Activated naive CD8-positive, alpha-beta T cell treated with anti-CD3 and anti-CD28 coated beads for 36 hours (primary cell): Measurements from ENCODE around the gene POR. TPM values are rescaled to one million over a fixed set of nuclear protein-coding genes. Genes with fewer than 3 reads are reported as not detected.
"Not testable (repeated sequence)": the region's sequence is repeated elsewhere in the genome, so short reads cannot be mapped to it uniquely, and the experiment has no call there.

ENCODE experiments used
- DNase-seq: peaks from one replicate; pipeline ENCODE4 v3.0.0; 2021
- H3K27ac Mint-ChIP-seq: one replicate; pipeline ENCODE4 v1.8.0; 2022; ENCODE audit warnings: mild to moderate bottlenecking, moderate library complexity, mixed read lengths
- H3K27me3 Mint-ChIP-seq: one replicate; pipeline ENCODE4 v1.8.0; 2022; ENCODE audit warnings: mild to moderate bottlenecking, mixed read lengths
- H3K36me3 Mint-ChIP-seq: one replicate; pipeline ENCODE4 v1.8.0; 2021; ENCODE audit warnings: mild to moderate bottlenecking, mixed read lengths
- H3K4me1 Mint-ChIP-seq: one replicate; pipeline ENCODE4 v1.8.0; 2021; ENCODE audit warnings: mixed read lengths
- H3K4me3 Mint-ChIP-seq: one replicate; pipeline ENCODE4 v1.8.0; 2022; ENCODE audit warnings: mild to moderate bottlenecking, moderate library complexity, mixed read lengths
- H3K9me3 Mint-ChIP-seq: one replicate; pipeline ENCODE4 v1.8.0; 2022; ENCODE audit warnings: mixed read lengths
- total RNA-seq, 2 experiments: library from RNA; stranded (reverse); gene quantifications; one replicate each; pipeline ENCODE4 v1.2.3, GENCODE V29; 2021

Gene POR
- total RNA-seq, 2 experiments from 2014 or later: 35.4 to 41.3 TPM

- H3K9me3 Mint-ChIP-seq: peaks cover 5% of the 10 kb centered on the region
- peak; percentile 93 for DNase-seq
- peak within 1 kb of the TSS; percentile 90 for H3K4me3 Mint-ChIP-seq
- H3K4me1 Mint-ChIP-seq: peaks cover 24% of the 10 kb centered on the region
- H3K27me3 Mint-ChIP-seq: no peaks in the 10 kb centered on the region
- peaks cover 18% of the 10 kb centered on the region for H3K36me3 Mint-ChIP-seq
- peak within 1 kb of the TSS; percentile 88 for H3K27ac Mint-ChIP-seq
These were observed 36.0 kb upstream of the POR start, which contains the start of gene RHBDD2 for GRCh38 chr7:75878769-75879611. Gene RHBDD2 (plus strand): TSS chr7:75879034. CDS start chr7:75879083, 49 bp downstream.

DNA sequence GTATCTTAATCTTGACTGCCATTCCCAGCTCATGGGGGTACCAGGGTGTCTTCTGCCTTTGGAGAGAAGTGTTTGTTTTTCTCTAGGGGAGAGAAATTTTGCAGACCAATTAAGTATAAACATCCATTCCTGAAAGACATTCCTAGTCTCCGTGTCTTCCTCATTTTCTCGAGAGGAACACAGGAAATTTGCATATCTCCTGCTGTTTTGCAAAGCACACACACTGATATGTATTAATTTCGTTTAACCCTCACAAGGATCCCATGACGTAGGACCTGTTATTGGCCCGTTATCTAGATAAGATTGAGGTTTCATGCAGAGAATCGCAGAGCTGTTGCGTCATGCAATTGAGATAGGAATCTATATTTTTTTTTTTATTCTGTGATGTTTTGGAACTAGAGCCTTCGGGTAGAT lies 35.2 kb upstream of the POR start:
- Mint-ChIP-seq H3K9me3 (peaks cover 5% of the 10 kb centered on the region), H3K27ac (peak overlapping the region; percentile 88), H3K4me1 (peaks cover 24% of the 10 kb centered on the region), H3K4me3 (peak overlapping the region; percentile 90), H3K27me3 (no peaks in the 10 kb centered on the region), H3K36me3 (peaks cover 18% of the 10 kb centered on the region)
- DNase-seq: no peak

- Mint-ChIP-seq H3K36me3 (peaks cover 18% of the 10 kb centered on the region), H3K4me1 (peaks cover 24% of the 10 kb centered on the region), H3K9me3 (peaks cover 5% of the 10 kb centered on the region), H3K4me3 (peak overlapping the region; percentile 90), H3K27me3 (no peaks in the 10 kb centered on the region), H3K27ac (peak overlapping the region; percentile 88)
- no peak for DNase-seq
These were observed 34.7 kb upstream of the POR start for GRCh38 chr7:75880242-75880641.

- Mint-ChIP-seq H3K9me3 (peaks cover 5% of the 10 kb centered on the region), H3K27ac (no peak overlapping the region), H3K27me3 (no peaks in the 10 kb centered on the region), H3K36me3 (peaks cover 18% of the 10 kb centered on the region), H3K4me3 (no peak overlapping the region), H3K4me1 (peaks cover 24% of the 10 kb centered on the region)
- no peak for DNase-seq
These were observed 33.4 kb upstream of the POR start for GRCh38 chr7:75881436-75882095.

DNA sequence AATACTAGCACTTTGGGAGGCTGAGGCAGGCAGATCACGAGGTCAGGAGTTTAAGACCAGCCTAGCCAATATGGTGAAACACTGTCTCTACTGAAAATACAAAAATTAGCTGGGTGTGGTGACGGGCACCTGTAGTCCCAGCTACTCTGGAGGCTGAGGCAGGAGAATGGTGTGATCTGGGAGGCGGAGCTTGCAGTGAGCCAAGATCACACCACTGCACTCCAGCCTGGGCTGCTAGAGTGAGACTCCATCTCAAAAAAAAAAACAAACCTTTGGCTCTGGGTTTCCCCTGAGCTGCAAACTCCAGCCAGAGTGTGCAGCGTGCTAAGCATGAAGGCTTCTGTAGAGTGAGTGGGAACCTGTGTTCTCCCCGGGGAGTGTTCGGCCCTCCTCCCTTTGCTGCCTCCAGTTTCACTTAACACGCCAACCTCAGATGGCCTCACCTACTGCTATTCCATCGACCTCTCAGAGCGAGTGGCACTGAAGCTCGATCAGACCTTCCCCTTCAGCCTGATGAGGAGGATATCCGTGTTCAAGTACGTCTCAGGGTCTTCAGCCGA lies 31.6 kb upstream of the POR start:
- H3K4me3 Mint-ChIP-seq, H3K27ac Mint-ChIP-seq, H3K27me3 Mint-ChIP-seq, DNase-seq, H3K9me3 Mint-ChIP-seq: not testable (repeated sequence)
- Mint-ChIP-seq H3K4me1 (peaks cover 19% of the 10 kb centered on the region), H3K36me3 (peaks cover 27% of the 10 kb centered on the region)

- H3K4me1 Mint-ChIP-seq: peaks cover 17% of the 10 kb centered on the region
- H3K36me3 Mint-ChIP-seq: peaks cover 26% of the 10 kb centered on the region
- H3K9me3 Mint-ChIP-seq: no peaks in the 10 kb centered on the region
- DNase-seq: no peak
- no peak overlapping the region for H3K4me3 Mint-ChIP-seq
- H3K27ac Mint-ChIP-seq: no peak overlapping the region
- no peaks in the 10 kb centered on the region for H3K27me3 Mint-ChIP-seq
These were observed 30.5 kb upstream of the POR start for GRCh38 chr7:75884476-75884875.

- DNase-seq: no peak
- peaks cover 23% of the 10 kb centered on the region for H3K4me1 Mint-ChIP-seq
- no peaks in the 10 kb centered on the region for H3K9me3 Mint-ChIP-seq
- H3K27me3 Mint-ChIP-seq: no peaks in the 10 kb centered on the region
- no peak overlapping the region for H3K4me3 Mint-ChIP-seq
- H3K27ac Mint-ChIP-seq: no peak overlapping the region
- peaks cover 25% of the 10 kb centered on the region for H3K36me3 Mint-ChIP-seq
These were observed 29.9 kb upstream of the POR start for GRCh38 chr7:75885036-75885435.

- H3K27ac Mint-ChIP-seq: no peak overlapping the region
- peaks cover 11% of the 10 kb centered on the region for H3K4me1 Mint-ChIP-seq
- H3K36me3 Mint-ChIP-seq: peaks cover 13% of the 10 kb centered on the region
- DNase-seq: no peak
- no peaks in the 10 kb centered on the region for H3K27me3 Mint-ChIP-seq
- no peaks in the 10 kb centered on the region for H3K9me3 Mint-ChIP-seq
- H3K4me3 Mint-ChIP-seq: no peak overlapping the region
These were observed 27.1 kb upstream of the POR start for GRCh38 chr7:75887669-75888369.

- H3K27ac Mint-ChIP-seq: peak overlapping the region; percentile 14
- no peaks in the 10 kb centered on the region for H3K9me3 Mint-ChIP-seq
- no peaks in the 10 kb centered on the region for H3K27me3 Mint-ChIP-seq
- DNase-seq: no peak
- H3K4me1 Mint-ChIP-seq: peaks cover 9% of the 10 kb centered on the region
- H3K4me3 Mint-ChIP-seq: no peak overlapping the region
- peaks cover 12% of the 10 kb centered on the region for H3K36me3 Mint-ChIP-seq
These were observed 26.3 kb upstream of the POR start for GRCh38 chr7:75888464-75889222.

- H3K4me3 Mint-ChIP-seq: no peak overlapping the region
- no peak for DNase-seq
- no peaks in the 10 kb centered on the region for H3K27me3 Mint-ChIP-seq
- H3K9me3 Mint-ChIP-seq: no peaks in the 10 kb centered on the region
- H3K27ac Mint-ChIP-seq: peak overlapping the region; percentile 56
- peaks cover 9% of the 10 kb centered on the region for H3K4me1 Mint-ChIP-seq
- peaks cover 12% of the 10 kb centered on the region for H3K36me3 Mint-ChIP-seq
These were observed 25.6 kb upstream of the POR start for GRCh38 chr7:75889223-75889825.

GRCh38 chr7:75889826-75890225 lies 25.1 kb upstream of the POR start:
- no peak for DNase-seq
- Mint-ChIP-seq H3K4me1 (peaks cover 9% of the 10 kb centered on the region), H3K36me3 (peaks cover 12% of the 10 kb centered on the region), H3K4me3 (no peak overlapping the region), H3K27me3 (no peaks in the 10 kb centered on the region), H3K9me3 (no peaks in the 10 kb centered on the region), H3K27ac (peak overlapping the region; percentile 56)

- H3K4me1 Mint-ChIP-seq, H3K27me3 Mint-ChIP-seq, H3K27ac Mint-ChIP-seq, H3K9me3 Mint-ChIP-seq, H3K4me3 Mint-ChIP-seq, DNase-seq: not testable (repeated sequence)
- H3K36me3 Mint-ChIP-seq: peaks cover 12% of the 10 kb centered on the region
These were observed 23.7 kb upstream of the POR start for GRCh38 chr7:75891237-75891636.

GRCh38 chr7:75891815-75892411 lies 23.0 kb upstream of the POR start:
- Mint-ChIP-seq H3K36me3 (peaks cover 10% of the 10 kb centered on the region), H3K4me1 (peaks cover 9% of the 10 kb centered on the region), H3K27me3 (no peaks in the 10 kb centered on the region), H3K4me3 (no peak overlapping the region), H3K27ac (no peak overlapping the region), H3K9me3 (no peaks in the 10 kb centered on the region)
- DNase-seq: no peak
